ENCODE data around the gene CLDN6. TPM values are rescaled to one million over a fixed set of nuclear protein-coding genes. Genes with fewer than 3 reads are reported as not detected.

Gene CLDN6
- total and polyA plus RNA-seq, 8 donors: not detected

DNA sequence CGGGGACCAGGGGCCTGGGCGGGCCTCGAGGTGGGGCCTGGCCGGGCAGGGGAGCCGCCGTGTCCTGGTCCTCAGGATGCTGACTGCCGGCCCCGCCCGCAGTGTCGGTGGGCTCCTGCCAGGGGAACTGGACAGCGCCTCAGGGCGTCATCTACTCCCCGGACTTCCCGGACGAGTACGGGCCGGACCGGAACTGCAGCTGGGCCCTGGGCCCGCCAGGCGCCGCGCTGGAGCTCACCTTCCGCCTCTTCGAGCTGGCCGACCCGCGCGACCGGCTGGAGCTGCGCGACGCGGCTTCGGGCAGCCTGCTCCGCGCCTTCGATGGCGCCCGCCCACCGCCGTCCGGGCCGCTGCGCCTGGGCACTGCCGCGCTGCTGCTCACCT lies 51.2 kb downstream of the CLDN6 start:
- Histone ChIP-seq H3K36me3 (no peaks in the 10 kb centered on the region), H3K4me1 (peaks cover 59 to 86% (median 78%) of the 10 kb centered on the region in 4 donors), H3K4me3 (peak overlapping the region; percentile 7 to 46 (median 21)), H3K27me3 (peaks cover 45 to 87% (median 69%) of the 10 kb centered on the region in 3 donors), H3K9me3 (no peaks in the 10 kb centered on the region), H3K27ac (no peak overlapping the region)
- 1 to 10% (median 3%) methylated on average over 7 to 46 of the region's 46 CpGs for WGBS, 5 donors
- DNase-seq: peak; percentile 55 to 76
- TF ChIP-seq, protein P1, sequence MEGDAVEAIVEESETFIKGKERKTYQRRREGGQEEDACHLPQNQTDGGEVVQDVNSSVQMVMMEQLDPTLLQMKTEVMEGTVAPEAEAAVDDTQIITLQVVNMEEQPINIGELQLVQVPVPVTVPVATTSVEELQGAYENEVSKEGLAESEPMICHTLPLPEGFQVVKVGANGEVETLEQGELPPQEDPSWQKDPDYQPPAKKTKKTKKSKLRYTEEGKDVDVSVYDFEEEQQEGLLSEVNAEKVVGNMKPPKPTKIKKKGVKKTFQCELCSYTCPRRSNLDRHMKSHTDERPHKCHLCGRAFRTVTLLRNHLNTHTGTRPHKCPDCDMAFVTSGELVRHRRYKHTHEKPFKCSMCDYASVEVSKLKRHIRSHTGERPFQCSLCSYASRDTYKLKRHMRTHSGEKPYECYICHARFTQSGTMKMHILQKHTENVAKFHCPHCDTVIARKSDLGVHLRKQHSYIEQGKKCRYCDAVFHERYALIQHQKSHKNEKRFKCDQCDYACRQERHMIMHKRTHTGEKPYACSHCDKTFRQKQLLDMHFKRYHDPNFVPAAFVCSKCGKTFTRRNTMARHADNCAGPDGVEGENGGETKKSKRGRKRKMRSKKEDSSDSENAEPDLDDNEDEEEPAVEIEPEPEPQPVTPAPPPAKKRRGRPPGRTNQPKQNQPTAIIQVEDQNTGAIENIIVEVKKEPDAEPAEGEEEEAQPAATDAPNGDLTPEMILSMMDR (IDR thresholded peaks at IDR 0.05): peak in 1 of 7 experiments; percentile 10
- TF ChIP-seq POLR2AphosphoS5 (IDR thresholded peaks at IDR 0.05): no peak
- intact Hi-C loops (cut with DNase I; ENCODE audit: low total_unique reads): no loop called here

DNA sequence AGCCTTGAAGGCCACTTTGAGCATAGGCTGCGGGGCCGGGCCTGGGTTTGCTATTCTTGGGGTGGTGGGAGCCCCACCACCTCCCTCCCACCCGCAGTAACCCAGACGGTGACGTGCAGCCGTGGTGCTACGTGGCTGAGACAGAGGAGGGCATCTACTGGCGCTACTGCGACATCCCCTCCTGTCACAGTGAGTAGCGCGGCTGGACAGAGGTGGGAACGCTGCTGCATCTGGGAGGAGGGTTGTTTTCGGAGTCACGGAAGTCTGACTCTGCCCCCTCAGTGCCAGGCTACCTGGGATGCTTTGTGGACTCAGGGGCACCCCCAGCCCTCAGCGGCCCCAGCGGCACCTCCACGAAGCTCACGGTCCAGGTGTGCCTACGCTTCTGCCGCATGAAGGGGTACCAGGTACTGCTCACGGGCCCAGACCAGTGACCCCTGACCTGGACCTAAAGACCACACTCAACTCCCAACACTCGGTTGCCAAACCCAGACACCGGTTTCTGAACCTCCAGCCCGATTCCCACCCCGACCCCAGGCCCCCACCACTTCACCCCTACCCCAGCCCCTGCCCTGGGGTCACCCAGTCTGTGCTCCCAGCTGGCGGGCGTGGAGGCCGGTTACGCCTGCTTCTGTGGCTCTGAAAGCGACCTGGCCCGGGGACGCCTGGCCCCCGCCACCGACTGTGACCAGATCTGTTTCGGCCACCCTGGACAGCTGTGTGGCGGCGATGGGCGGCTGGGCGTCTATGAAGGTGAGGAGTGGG lies 51.8 kb downstream of the CLDN6 start:
- TF ChIP-seq POLR2A (IDR thresholded peaks at IDR 0.05) (no peak), EP300 (IDR thresholded peaks at IDR 0.05) (no peak), POLR2AphosphoS5 (IDR thresholded peaks at IDR 0.05) (no peak)
- TF ChIP-seq, protein P1 (IDR thresholded peaks at IDR 0.05): no peak
- H3K27ac ChIP-seq: no peak overlapping the region
- peak in 1 of 2 donors; percentile 11 for DNase-seq
- no peaks in the 10 kb centered on the region for H3K36me3 ChIP-seq
- peaks cover 59 to 84% (median 76%) of the 10 kb centered on the region in 4 donors for H3K4me1 ChIP-seq
- H3K4me3 ChIP-seq: peak overlapping the region; percentile 7 to 46 (median 21)
- WGBS, 5 donors: 46 to 63% (median 54%) methylated on average over 14 to 39 of the region's 39 CpGs
- peaks cover 45 to 93% (median 74%) of the 10 kb centered on the region in 3 donors for H3K27me3 ChIP-seq
- intact Hi-C loops (cut with DNase I; ENCODE audit: low total_unique reads): no loop called here
- no peaks in the 10 kb centered on the region for H3K9me3 ChIP-seq

Small RNA genes lying within 50 kb of the gene (small RNA-seq; reads per million reads assigned to genes)
- 0 reads per million in 4 donors for gene LINC00514

Other genes starting within 250 kb of the CLDN6 start
- gene ELOB, start 240.9 kb downstream of the CLDN6 start, total RNA-seq: 100 to 1,000 TPM in 4 of 5 donors, 10 to 100 TPM in 1; 68.1 to 279 (median 174) TPM
- 100 to 1,000 TPM; 386 to 713 (median 456) TPM for gene ELOB, start 240.9 kb downstream of the CLDN6 start, polyA plus RNA-seq
- not detected for gene PRSS33, start 230.6 kb downstream of the CLDN6 start, total RNA-seq
- gene PRSS33, start 230.6 kb downstream of the CLDN6 start, polyA plus RNA-seq: not detected
- not detected for gene PRSS41, start 219.7 kb downstream of the CLDN6 start, total RNA-seq
- gene PRSS41, start 219.7 kb downstream of the CLDN6 start, polyA plus RNA-seq: not detected
- 1 to 10 TPM in 1 of 5 donors, not detected in 4; 1.1 TPM for gene PRSS21, start 200.9 kb downstream of the CLDN6 start, total RNA-seq
- 1 to 10 TPM in 1 of 3 donors, under 1 TPM in 2; 0.50 to 2.9 (median 0.65) TPM for gene PRSS21, start 200.9 kb downstream of the CLDN6 start, polyA plus RNA-seq
- 10 to 100 TPM in 2 of 5 donors, not detected in 3; 15.6 to 39.0 TPM for gene ZG16B, start 187.9 kb downstream of the CLDN6 start, total RNA-seq
- gene ZG16B, start 187.9 kb downstream of the CLDN6 start, polyA plus RNA-seq: 10 to 100 TPM; 13.0 to 35.4 (median 22.3) TPM
- gene PRSS22, start 160.0 kb downstream of the CLDN6 start, total RNA-seq: 10 to 100 TPM in 2 of 5 donors, 1 to 10 TPM in 2, not detected in 1; 1.8 to 33.2 (median 9.8) TPM
- gene PRSS22, start 160.0 kb downstream of the CLDN6 start, polyA plus RNA-seq: 10 to 100 TPM in 2 of 3 donors, 1 to 10 TPM in 1; 5.2 to 62.2 (median 22.7) TPM
- gene FLYWCH2, start 135.0 kb downstream of the CLDN6 start, total RNA-seq: 10 to 100 TPM; 19.6 to 76.4 (median 52.4) TPM
- 10 to 100 TPM; 30.1 to 43.4 (median 39.0) TPM for gene FLYWCH2, start 135.0 kb downstream of the CLDN6 start, polyA plus RNA-seq
- 100 to 1,000 TPM in 1 of 5 donors, 10 to 100 TPM in 4; 10.5 to 121 (median 26.5) TPM for gene FLYWCH1, start 106.3 kb downstream of the CLDN6 start, total RNA-seq
- gene FLYWCH1, start 106.3 kb downstream of the CLDN6 start, polyA plus RNA-seq: 10 to 100 TPM in 2 of 3 donors, 1 to 10 TPM in 1; 8.1 to 18.1 (median 12.0) TPM
- under 1 TPM in 1 of 5 donors, not detected in 4; 0.37 TPM for gene KREMEN2, start 53.9 kb downstream of the CLDN6 start, total RNA-seq
- 1 to 10 TPM in 1 of 3 donors, not detected in 2; 1.1 TPM for gene KREMEN2, start 53.9 kb downstream of the CLDN6 start, polyA plus RNA-seq
- 10 to 100 TPM in 2 of 5 donors, 1 to 10 TPM in 3; 4.8 to 43.2 (median 8.4) TPM for gene PAQR4, start 48.8 kb downstream of the CLDN6 start, total RNA-seq
- 10 to 100 TPM in 2 of 3 donors, 1 to 10 TPM in 1; 2.7 to 15.3 (median 10.9) TPM for gene PAQR4, start 48.8 kb downstream of the CLDN6 start, polyA plus RNA-seq
- gene PKMYT1, start 37.7 kb downstream of the CLDN6 start, total RNA-seq: 10 to 100 TPM in 2 of 5 donors, 1 to 10 TPM in 3; 2.4 to 19.3 (median 9.6) TPM
- 10 to 100 TPM in 1 of 3 donors, 1 to 10 TPM in 2; 1.8 to 15.9 (median 9.5) TPM for gene PKMYT1, start 37.7 kb downstream of the CLDN6 start, polyA plus RNA-seq
- gene CLDN9, start 5.3 kb downstream of the CLDN6 start, total RNA-seq: not detected
- gene CLDN9, start 5.3 kb downstream of the CLDN6 start, polyA plus RNA-seq: under 1 TPM in 2 of 3 donors, not detected in 1; 0.28 to 0.31 TPM
- gene TNFRSF12A, start 2.2 kb upstream of the CLDN6 start, total RNA-seq: 100 to 1,000 TPM in 2 of 5 donors, 10 to 100 TPM in 2, 1 to 10 TPM in 1; 1.8 to 134 (median 77.2) TPM
- 100 to 1,000 TPM in 1 of 3 donors, 10 to 100 TPM in 2; 20.3 to 117 (median 25.8) TPM for gene TNFRSF12A, start 2.2 kb upstream of the CLDN6 start, polyA plus RNA-seq
- 10 to 100 TPM; 11.0 to 94.7 (median 21.7) TPM for gene HCFC1R1, start 5.8 kb upstream of the CLDN6 start, total RNA-seq
- 100 to 1,000 TPM in 2 of 3 donors, 10 to 100 TPM in 1; 71.7 to 128 (median 102) TPM for gene HCFC1R1, start 5.8 kb upstream of the CLDN6 start, polyA plus RNA-seq
- 10 to 100 TPM in 4 of 5 donors, not detected in 1; 10.5 to 97.9 (median 22.2) TPM for gene THOC6, start 5.9 kb upstream of the CLDN6 start, total RNA-seq
- gene THOC6, start 5.9 kb upstream of the CLDN6 start, polyA plus RNA-seq: 10 to 100 TPM; 15.3 to 39.0 (median 32.8) TPM
- gene BICDL2, start 18.8 kb upstream of the CLDN6 start, total RNA-seq: 100 to 1,000 TPM in 1 of 5 donors, 10 to 100 TPM in 4; 18.4 to 693 (median 59.4) TPM
- gene BICDL2, start 18.8 kb upstream of the CLDN6 start, polyA plus RNA-seq: 10 to 100 TPM; 26.0 to 79.7 (median 29.0) TPM
- 1 to 10 TPM in 2 of 5 donors, not detected in 3; 1.1 to 1.6 TPM for gene MMP25, start 28.4 kb upstream of the CLDN6 start, total RNA-seq
- gene MMP25, start 28.4 kb upstream of the CLDN6 start, polyA plus RNA-seq: 1 to 10 TPM in 1 of 3 donors, under 1 TPM in 2; 0.48 to 2.9 (median 0.61) TPM
- 100 to 1,000 TPM in 1 of 5 donors, 10 to 100 TPM in 3, 1 to 10 TPM in 1; 9.9 to 504 (median 90.4) TPM for gene IL32, start 47.5 kb upstream of the CLDN6 start, total RNA-seq
- 100 to 1,000 TPM in 1 of 3 donors, 10 to 100 TPM in 2; 56.3 to 129 (median 60.9) TPM for gene IL32, start 47.5 kb upstream of the CLDN6 start, polyA plus RNA-seq
- gene ZSCAN10, start 81.1 kb upstream of the CLDN6 start, total RNA-seq: not detected
- gene ZSCAN10, start 81.1 kb upstream of the CLDN6 start, polyA plus RNA-seq: not detected
- 10 to 100 TPM in 1 of 5 donors, 1 to 10 TPM in 3, under 1 TPM in 1; 0.87 to 21.9 (median 5.5) TPM for gene ZNF205, start 94.4 kb upstream of the CLDN6 start, total RNA-seq
- gene ZNF205, start 94.4 kb upstream of the CLDN6 start, polyA plus RNA-seq: 10 to 100 TPM; 16.6 to 27.5 (median 20.9) TPM
- gene ZNF213, start 116.8 kb upstream of the CLDN6 start, total RNA-seq: 10 to 100 TPM in 3 of 5 donors, 1 to 10 TPM in 2; 1.3 to 87.8 (median 20.0) TPM
- 1 to 10 TPM; 5.8 to 6.7 (median 6.1) TPM for gene ZNF213, start 116.8 kb upstream of the CLDN6 start, polyA plus RNA-seq
- not detected for gene OR1F1, start 170.0 kb upstream of the CLDN6 start, total RNA-seq
- not detected for gene OR1F1, start 170.0 kb upstream of the CLDN6 start, polyA plus RNA-seq
- gene ZNF200, start 217.0 kb upstream of the CLDN6 start, total RNA-seq: 1 to 10 TPM; 4.7 to 8.7 (median 6.2) TPM
- 1 to 10 TPM; 2.2 to 3.1 (median 2.9) TPM for gene ZNF200, start 217.0 kb upstream of the CLDN6 start, polyA plus RNA-seq
- gene MEFV, start 238.4 kb upstream of the CLDN6 start, total RNA-seq: 10 to 100 TPM in 1 of 5 donors, 1 to 10 TPM in 3, under 1 TPM in 1; 0.58 to 24.5 (median 1.7) TPM
- gene MEFV, start 238.4 kb upstream of the CLDN6 start, polyA plus RNA-seq: under 1 TPM; 0.15 to 0.44 (median 0.20) TPM

All from stomach (tissue), 9 donors.